CD4-positive, alpha-beta T cell treated with Interleukin-1 beta for 1 hour (primary cell): ENCODE results near the gene UMOD.
"Not testable (repeated sequence)": the region's sequence is repeated elsewhere in the genome, so short reads cannot be mapped to it uniquely, and the experiment has no call there.

Experiments
- DNase-seq, 2 donors: peaks; one replicate each; pipeline ENCODE4 v3.0.0-alpha.2; 2020 to 2022

Gene UMOD

DNA sequence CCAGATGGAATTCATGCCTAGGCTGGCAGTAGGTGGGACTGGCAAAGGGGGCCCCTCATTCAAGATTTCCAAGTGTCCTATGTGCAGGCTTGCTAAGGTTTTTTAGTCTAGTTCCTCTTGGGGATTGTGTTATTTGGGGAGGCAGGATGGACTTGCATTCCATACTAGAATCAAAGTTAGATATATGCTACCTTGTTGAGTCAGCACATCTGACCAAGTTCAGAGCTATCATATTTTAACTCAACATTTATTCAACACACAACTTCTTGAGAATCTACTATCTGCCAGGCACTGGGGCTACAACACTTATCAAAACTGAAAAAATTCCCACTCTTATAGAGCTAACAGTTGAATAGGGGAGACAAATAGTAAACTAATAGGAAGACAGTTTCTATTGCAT is 31.9 kb downstream of the UMOD start:
- no peak for DNase-seq

DNA sequence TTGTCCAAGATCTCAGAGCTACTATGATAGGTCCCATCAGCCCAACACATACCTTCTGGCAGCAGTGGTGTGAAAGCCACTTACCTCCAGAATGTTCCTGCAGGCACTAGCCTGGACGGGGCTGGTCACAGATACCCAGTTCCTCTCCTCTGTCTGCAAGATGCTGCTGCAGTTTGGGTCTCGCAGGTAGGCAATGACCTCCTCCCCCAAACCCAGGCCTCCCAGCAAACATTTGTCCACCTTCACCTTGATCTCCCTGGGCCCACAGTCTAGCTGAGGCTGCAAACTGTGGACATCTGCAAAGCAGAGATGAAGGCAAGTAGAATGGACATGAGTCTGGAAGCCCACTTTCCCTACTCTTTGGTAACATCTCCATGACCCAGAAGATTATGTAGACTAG is 32.3 kb downstream of the UMOD start:
- no peak for DNase-seq

DNA sequence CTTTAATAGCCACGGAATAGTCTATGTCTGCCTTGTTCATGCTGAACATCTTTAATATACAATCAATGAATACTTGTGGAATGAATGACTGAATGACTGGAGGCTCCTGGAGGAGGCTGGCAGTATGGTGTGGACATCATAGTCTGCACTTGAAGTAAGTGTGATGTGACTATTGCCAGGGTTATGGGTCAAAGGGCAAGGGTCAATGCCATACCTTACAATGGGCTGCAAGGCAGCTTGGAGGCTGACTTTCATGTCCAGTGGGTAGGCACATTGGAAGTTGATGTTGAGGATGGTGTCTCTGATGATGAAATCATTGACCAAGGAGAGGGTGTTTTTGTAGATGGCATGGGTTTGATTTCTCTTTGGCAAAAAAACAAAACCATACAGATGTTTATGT is 33.1 kb downstream of the UMOD start:
- no peak for DNase-seq

DNA sequence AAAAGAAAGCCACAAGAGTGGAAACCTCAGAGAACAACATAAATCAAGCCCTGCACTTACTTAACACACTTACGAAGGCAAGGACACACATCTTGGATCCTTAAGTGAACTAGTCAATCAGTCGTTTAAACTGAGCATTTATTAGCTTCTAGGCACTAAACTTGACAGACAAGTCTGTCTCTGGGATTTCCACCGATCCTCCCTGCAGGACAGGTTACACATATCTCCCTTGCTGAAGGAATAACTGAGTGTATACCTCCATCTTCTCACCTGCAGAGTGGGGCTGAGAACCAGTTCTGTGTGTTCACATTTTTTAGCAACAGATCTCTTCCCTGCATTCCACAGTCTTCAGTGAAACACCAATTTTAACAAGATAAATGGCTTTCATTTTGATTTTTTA is 34.1 kb downstream of the UMOD start:
- DNase-seq: no peak

DNA sequence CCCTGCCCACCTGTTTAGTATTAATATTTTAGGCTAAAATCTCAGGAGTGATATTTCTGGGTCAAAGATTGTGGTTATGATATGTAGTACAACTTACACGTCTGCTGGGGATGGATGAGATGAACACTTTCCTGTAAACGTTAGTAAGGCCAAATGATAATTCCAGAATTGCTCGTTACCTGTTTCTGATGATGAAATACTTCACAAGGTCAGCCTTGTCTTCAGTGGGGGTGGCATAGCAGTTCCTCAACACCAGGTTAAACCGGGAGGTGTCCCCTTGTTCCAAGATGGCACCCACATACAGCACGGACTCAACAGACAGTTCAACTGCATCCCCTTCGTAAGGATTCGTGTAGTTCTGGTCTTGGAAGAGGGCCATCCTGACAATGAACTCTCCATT is 34.5 kb downstream of the UMOD start:
- no peak for DNase-seq

DNA sequence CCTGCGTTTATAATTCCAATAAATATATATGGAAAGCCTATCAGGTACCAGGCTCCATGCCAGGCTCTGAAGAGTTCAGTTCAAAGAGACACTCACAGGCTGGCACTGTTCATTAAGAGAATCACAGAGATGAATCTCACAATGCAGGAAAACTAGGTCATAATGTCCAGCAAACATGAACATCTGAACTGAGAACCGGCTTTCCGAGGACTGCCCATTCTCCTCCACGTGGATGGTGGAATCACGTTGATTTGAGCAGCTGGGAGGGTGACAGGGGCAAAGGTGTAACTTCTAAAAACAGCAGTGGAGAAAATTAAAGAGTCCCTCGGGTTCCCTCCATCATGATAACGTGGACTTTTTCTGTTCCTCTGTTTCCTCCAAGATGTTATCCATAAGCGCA is 35.4 kb downstream of the UMOD start:
- DNase-seq: no peak

DNA sequence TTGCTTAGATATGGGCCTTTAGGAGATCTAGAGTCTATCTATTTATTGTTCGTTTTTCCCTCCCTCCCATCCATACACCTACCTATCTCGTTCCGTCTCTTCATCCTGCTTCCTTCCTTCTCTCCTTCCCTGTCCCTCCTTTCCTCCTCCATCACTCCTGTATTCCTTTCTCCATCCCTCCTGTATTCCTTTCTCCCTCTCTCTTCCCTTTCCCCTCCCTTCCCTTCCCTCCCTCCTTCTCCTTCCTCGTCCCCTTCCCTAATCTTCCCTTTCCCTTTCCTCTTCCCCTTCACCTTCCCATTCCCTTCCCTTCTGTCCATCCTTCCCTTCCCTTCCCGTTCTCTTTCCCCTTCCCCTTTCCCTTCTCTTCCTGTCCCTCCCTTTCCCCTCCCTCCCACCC is 35.8 kb downstream of the UMOD start:
- no peak for DNase-seq

DNA sequence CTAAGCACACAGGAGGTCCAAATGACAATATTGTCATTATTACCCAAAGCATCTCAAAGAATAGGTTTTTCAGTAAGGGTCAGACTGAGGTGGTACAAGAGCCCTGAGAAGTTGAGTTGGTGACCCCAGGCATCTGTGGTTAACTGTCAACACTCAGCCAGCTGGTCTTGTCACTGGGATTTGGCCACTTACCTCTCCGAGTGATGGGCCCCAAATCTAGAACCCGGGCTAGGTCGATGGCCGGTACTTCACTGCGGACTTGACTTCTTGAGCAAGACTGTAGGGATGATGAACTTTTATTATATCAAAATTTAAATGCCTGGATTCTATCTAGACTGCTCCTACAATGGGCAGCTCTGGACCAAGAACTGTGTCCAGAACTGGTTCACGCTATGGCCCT is 36.8 kb downstream of the UMOD start:
- no peak for DNase-seq

DNA sequence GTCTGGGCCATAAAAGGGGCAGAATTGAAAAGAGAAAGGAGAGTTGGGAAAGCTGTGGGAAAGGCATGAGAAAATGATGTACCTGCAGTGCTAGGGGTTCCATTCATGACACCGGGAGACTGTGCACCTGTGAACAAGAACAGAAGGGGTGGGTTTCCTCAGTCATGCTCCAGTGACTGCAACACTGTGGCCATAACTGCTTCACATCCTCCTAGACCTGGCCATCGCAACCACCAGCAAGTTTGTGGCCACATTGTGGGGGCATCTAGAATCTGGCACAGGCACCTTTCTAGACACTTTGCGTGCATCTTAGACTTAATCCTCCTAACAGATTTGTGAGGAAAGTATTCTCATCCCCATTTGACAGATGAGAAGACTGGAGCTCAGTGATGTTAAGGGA is 37.9 kb downstream of the UMOD start:
- DNase-seq: no peak

DNA sequence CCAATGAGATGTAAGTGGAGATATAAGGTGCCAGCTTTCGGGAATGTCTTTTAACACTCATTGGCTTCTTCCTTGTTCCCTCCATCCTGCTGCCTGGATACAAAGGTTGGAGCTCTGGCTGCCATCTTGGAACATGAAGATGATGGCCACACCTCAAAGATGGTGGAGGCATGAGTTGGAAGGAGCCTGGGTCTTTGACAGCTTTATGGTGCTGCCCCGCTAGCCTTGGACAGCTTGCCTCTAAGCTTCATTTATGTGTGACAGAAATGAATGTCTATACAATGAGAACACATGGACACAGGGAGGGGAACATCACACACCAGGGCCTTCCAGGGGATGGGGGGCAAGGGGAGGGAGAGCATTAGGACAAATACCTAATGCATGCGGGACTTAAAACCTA is 38.8 kb downstream of the UMOD start:
- no peak for DNase-seq

DNA sequence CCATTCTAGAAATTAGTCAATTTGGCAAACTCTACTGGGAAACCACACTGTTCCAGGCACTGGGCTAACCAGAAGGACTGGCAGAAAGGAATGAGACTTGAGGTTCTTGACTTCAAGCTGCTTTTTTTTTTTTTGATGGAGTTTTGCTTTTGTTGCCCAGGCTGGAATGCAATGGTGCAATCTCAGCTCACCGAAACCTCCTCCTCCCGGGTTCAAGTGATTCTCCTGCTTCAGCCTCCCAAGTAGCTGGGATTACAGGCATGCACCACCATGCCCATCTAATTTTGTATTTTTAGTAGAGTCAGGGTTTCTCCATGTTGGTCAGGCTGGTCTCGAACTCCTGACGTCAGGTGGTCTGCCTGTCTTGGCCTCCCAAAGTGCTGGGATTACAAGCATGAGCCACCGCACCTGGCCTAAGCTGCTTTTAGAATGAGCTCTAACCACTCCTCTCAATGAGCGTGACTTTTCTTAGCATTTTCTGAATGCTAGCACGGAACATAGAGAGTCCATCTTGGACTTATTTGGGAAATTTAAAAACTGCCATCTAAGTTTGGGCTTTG is 39.9 kb downstream of the UMOD start:
- DNase-seq: not testable (repeated sequence)

DNA sequence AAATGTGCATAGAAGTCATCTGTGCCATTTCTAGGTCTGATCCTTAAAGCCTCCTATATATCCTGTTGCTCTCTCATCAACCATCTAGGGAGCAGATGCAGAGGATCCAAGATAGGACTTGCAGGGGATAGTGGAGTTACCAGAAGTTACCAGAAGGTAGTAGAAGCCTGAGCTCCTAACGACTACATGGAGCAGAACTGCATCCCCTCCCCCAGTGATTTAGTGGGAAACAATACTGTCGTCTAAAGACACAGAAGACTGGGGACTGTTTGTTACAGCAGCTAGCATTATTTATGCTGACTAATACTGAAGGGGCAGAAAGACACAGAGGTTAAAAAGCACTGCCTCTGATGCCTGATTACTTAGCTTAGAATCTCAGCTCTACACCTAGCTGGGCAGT is 41.0 kb downstream of the UMOD start:
- DNase-seq: no peak

DNA sequence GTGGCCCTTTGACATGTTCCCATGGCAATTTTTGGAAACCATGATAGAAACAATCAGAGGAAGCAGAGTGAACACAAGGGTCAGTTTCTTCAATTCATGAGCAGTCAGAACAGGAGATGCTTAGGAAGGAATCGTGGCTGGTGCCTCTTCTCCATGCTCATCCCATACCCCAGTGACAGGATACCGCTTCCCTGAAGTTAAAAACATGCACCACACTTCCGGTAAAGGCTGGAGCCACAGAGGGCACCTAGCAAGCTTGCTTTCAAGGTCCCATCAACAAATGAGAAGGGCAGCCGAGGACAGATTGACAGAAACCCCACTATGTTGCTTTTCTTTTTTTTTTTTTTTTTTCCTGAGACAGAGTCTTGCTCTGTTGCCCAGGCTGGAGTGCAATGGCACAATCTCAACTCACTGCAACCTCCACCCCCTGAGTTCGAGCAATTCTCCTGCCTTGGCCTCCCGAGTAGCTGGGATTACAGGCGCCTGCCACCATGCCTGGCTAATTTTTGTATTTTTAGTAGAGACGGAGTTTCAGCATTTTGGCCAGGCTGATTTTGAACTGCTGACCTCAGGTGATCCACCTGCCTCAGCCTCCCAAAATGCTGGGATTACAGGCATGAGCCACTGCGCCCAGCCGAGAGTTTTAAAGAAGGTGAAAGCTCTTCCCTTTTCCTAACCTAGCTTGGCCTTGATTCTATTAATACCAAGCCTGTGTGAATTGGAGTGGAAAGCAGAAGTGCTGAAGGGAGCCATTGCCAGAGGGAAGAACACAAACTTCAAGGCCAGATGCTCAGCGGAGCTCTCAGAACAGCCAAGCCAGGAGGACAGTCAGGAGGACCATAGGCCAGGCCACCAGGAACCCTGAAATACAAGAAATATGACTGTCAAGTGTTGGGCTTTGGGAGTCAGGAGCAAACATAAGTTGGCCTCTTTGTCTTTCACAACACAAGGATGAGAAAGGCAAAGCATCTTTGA is 41.8 kb downstream of the UMOD start:
- no peak for DNase-seq

DNA sequence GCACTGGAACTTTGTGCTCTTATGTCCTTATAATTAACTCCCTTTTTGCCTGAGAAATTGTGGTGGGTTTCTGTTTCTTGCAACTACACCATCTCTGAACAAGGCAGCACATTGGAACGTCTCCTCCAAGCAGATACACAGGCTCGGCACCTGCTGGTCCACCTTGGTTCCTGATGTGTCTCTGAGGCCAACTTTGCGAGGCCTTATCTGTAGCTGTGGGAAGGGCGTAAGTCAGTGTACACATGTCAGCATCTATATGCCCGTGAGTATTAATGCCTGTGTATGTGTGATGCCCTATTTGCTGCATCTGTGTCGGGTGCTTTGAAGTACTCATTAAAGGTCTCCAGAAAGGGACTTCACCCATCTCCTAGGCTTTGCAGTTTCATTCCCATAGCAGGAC is 42.7 kb downstream of the UMOD start:
- DNase-seq: no peak

DNA sequence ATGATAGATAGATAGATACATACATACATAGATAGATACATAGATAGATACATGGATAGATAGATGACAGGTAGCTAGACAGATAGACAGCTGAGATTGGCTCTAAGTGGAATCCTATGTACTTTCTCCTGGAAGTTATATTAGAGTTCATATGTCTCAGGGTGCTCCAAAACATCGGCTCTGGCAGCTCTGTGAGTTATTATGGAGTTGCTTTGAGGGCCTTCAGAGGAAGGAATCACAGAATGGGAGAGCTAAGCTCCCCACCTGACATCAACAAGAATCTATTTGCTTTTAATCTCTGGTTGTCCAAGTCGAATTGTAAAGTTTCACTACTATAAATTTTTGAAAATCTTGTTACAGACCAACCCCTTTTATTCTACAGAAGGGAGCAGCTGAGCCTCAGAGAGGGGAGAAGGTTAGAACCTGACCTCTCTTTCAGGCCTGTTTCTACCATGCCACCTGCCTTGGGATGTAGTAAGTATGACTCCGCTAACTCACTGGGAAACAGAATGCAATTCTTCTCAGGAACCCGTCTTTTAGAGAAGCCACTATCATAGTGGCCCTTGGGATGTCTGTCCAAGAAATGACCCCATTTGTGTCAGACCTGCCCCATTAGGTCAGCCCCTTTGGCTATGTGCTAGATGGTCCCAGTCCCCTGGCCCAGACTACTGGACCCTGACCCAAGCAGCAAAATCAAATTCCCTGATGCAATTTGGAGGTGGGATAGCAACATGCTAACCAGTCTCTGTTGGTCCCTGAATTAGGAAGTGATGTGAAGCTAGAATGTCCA is 43.5 kb downstream of the UMOD start:
- DNase-seq: no peak

DNA sequence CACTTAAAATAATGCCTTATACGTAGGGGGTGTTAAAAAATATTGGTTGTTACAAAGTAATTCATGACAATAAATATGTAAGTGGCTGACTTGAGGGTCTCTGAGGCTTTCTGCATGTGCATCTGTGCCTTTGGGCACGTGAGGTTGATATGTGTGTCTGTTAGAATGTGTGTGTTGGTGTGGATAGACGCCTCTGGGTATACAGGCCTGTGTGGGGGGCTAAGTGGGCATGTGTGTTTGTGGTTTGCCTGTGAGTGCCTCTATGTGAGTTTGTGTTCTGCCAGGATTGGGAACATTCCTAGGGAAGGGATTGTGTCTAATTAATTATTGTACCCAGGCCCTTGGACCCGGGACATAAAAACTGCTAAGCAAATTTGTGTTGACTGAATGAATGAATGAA is 44.2 kb downstream of the UMOD start:
- DNase-seq: no peak

DNA sequence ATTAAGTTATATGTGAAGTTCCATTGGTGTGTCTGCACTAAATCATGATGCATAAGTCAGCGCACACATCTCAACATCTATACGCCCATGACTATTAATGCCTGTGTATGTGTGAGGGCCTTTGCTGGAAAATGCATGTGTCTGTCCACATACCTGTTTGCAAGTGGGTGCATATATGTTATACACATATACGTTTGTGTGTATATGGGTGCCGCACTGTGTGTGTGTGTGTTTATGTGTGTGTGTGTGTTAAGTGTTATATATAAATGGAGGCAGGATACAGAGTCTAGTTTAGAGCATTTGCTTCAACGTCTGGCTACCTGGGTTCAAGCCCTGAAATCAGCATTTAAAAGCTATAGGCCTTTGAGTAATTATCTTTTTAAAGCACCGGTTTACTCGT is 44.7 kb downstream of the UMOD start:
- DNase-seq: no peak

DNA sequence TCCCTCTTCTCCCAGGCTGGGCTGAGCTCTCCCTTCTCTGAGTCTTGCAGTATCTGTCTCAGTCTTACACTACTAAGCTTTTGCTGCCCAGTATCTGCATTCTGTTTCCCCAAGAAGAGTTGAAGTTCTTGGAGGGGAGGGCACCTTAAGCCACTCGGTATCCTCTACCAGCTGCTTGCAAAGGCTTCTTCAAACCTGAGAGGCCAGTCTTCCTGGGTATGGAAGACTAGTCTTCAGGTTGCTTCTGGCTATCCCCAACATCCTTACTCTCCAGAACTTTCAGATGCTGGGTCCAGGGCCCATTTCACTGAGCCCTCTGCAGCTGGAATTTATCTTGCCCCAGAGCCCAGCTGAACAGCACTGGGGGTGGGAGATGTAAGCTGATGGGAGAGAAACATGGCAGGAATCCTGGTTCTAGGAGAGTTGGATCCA is 45.3 kb downstream of the UMOD start:
- no peak for DNase-seq

DNA sequence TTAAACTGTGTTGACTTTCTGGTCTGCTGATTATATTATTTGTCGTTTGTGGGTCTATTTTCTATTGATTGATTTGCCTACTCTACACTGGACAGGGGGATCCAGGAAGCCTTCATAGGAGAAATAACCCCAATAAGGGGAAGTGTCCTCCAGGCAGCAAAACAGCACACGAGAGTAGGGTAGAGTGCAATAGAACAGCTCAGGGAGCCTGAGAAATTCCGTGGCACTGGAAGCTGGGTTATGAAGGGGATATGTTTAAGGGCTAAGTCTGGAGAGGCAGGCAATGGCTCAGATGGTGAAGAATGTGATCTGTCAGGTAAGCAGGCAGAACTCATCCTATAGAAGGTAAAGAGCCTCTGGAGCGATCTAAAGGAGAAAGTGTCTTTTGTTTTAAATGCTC is 46.1 kb downstream of the UMOD start:
- no peak for DNase-seq

DNA sequence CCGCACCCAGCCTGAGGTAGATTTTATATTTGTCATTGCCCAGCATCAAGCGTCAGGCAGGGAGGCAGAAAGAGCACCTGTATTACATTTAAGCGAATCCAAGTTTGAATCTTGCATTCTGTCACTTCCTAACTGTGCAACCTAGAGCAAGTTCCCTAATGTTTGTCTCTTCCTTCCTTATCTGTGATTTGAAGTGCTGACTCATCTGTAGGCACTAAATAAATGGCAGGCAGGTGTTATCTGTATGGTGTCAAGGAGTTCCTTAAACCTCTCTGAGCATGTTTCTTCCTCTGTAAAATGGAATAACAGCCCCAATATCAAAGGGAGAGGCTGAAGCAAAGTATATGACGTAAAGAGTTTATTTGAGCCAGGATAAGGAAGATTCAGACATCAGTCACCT is 49.5 kb downstream of the UMOD start:
- no peak for DNase-seq

DNA sequence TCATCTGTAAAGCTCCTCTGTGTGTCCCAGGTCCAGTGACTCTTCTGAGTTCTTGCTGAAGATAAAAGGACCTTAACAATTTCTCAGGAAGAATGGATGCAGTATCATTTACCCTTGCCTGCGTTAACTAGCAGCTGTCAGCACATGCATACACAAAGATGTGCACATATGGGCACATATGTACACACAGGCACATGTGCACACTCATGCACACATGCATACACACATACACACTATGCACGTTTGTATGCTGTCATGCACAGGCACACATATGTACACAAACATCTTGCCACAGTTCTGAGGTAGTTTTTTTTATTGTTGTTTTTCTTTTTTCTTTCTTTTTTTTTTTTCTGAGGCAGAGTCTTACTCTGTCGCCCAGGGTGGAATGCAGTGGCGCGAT is 50.1 kb downstream of the UMOD start:
- DNase-seq: no peak

DNA sequence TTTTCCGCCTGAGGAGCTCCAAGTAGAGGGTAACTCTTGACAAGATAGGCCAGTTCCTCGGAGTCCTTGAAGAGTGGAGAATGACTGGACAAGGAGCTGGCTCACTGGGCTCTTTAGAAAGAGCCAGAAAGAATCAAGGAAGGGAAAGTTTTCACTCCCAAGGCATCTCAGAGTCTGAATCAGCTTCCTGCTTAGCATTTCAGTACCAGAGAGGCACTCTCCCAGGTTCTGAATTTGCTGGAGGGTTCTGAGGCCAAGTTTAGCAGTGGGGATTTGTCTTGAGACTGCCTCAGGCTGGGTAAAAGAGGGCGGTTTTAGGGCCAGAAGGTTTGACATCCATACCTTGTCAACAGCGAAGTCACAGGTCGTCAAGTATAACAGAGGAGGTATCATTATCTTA is 50.7 kb downstream of the UMOD start:
- DNase-seq: no peak

DNA sequence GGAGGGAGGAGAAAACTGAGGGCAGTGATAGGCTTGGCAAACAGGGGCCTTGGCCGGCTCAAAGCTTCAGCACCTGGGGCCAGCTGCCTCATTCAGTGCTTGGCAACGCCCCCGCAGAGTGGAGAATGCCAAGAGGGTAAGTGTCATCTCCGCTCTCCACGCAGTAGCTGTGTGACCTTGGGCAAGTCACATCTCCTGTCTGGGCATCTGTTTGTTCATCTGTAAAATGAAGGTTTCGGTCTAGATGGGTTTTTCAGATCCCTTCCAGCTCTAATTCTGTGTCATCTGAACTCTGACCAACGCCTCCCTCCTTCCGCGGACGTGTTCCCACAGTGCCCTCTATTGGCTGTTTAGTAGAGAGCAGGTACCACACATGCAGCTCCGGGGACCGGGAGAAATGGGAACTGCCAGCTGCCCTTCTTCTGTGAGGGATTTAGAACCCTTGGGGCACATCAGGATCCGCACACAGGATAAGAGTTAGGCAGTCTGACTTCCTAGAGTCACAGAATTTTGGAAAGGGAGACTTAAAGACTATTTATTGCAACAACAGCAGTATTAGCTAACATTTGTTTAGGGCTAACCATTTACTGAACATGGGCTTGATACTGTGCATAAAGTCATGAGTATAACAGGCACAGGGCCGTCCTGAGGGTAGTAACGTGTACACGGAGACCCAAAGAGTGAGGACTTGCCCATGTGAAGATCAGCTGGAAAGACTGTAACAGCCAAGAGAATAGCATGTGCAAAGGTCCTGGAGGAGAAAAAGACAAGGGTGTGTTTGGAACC is 52.0 kb downstream of the UMOD start:
- peak in 1 of 2 donors; percentile 7 for DNase-seq
